Activated T-cell treated with anti-CD3 and anti-CD28 coated beads for 24 hours (primary cell): Measurements from ENCODE around the gene ADAM33.

Source experiments
- DNase-seq: peaks from one replicate; pipeline ENCODE4 v3.0.0-alpha.2; 2020; ENCODE audit warnings: low read depth

Gene ADAM33

GRCh38 chr20:3648951-3649350, 32.9 kb downstream of the ADAM33 start:
- no peak for DNase-seq

GRCh38 chr20:3647473-3647872, 34.3 kb downstream of the ADAM33 start:
- no peak for DNase-seq

- DNase-seq: no peak
Measured at GRCh38 chr20:3646651-3647050, 35.2 kb downstream of the ADAM33 start.

GRCh38 chr20:3646067-3646440, 35.8 kb downstream of the ADAM33 start:
- no peak for DNase-seq

- no peak for DNase-seq
Measured at GRCh38 chr20:3645309-3646066, 36.3 kb downstream of the ADAM33 start.

GRCh38 chr20:3640259-3640658, 41.6 kb downstream of the ADAM33 start:
- no peak for DNase-seq

- no peak for DNase-seq
Measured at GRCh38 chr20:3635346-3635745, 46.5 kb downstream of the ADAM33 start.

- no peak for DNase-seq
Measured at GRCh38 chr20:3633913-3634478, 47.8 kb downstream of the ADAM33 start.

GRCh38 chr20:3632311-3633004, 49.4 kb downstream of the ADAM33 start:
- DNase-seq: no peak

- DNase-seq: no peak
Measured at GRCh38 chr20:3631534-3631933, 50.3 kb downstream of the ADAM33 start.

GRCh38 chr20:3630429-3630828, 51.4 kb downstream of the ADAM33 start:
- DNase-seq: no peak

GRCh38 chr20:3629893-3630292, 51.9 kb downstream of the ADAM33 start:
- no peak for DNase-seq

GRCh38 chr20:3628502-3629314, 53.1 kb downstream of the ADAM33 start:
- no peak for DNase-seq

- no peak for DNase-seq
Measured at GRCh38 chr20:3627476-3627875, 54.3 kb downstream of the ADAM33 start.

GRCh38 chr20:3622406-3622805, 59.4 kb downstream of the ADAM33 start:
- DNase-seq: no peak

GRCh38 chr20:3621111-3621510, 60.7 kb downstream of the ADAM33 start:
- DNase-seq: no peak
